ENCODE results near the gene PSKH1. TPM values are rescaled to one million over a fixed set of nuclear protein-coding genes. Genes with fewer than 3 reads are reported as not detected.

The PSKH1 gene
- total RNA-seq, 1 donor from 2014 or later, result 22.1 TPM

DNA sequence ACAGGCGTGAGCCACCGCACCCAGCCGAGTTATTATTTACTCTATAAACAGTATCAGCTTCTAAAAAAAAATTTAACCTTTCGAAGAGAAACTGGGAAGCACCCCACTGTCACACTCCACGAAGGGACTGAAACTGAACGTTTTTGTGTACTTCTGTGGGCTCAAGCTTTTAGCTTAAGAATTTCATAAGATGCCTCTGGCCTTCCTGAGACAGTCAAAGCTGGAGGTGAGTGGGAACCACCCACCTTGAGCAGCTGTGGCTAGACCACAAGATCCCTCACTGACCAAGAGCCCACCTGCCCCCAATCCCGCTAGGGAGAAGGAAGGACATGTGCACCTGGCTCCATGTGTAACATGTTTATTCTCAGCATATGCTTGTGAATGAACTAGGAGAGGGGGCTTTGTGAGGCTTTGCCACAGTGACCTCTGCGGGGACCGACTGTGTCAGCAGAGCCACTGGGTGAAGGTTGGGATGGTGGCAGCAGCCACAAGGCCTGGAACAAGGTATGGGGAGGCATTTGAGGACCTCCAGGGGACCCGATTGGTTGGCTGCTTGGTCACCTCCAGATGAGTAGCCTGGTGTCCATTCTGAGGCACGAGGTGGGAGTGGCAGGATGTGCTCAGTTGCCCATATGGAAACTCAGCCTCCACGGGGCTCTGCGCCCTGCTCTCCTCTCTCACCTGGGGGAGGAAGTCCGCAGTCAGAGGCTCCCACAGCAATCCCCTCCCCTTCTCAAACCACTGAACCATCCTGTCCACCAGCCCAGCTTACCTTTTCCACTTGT, 82.5 kb downstream of the PSKH1 start:
- intact Hi-C loops (cut with micrococcal nuclease), result no loop called here

DNA sequence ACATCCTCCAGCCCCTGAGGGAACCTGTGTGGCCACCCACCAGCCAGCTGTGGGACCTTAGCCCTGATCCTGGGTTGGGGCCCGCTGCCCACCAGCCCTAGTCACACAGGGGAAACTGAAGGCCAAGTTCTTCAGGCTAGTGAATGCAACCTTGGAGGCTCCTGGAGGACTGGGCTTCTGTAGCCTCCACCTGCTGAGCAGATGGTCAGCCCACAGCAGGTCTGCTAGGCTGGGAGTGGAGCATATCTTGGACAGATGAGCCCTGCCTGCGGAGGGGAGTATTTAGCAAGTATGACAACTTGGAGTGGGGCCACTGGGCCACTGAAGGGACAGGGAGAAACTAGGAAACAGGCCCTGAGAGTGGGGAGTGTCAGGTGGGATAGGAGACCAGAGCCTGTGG, 83.2 kb downstream of the PSKH1 start:
- intact Hi-C loops (cut with micrococcal nuclease), result no loop called here

DNA sequence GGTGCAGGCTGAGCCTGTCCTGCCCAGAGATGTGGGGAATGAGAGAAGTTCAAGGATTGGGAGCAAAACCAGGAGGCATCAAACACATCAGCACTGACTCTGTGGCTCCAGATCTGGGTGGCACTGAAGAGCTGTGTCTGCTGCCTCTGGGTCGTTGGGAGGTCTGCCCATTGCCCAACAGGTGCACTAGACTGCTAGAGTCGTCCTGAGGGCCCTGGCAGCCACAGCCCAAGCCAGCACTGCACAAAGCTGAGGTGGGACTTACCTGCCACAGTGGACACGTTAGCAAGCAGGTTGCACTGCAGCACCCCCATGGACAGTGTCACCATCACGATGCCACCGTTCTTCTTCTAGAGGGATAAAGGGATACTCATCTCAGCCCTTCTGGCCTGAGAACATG, 84.0 kb downstream of the PSKH1 start:
- intact Hi-C loops (cut with micrococcal nuclease), result no loop called here

DNA sequence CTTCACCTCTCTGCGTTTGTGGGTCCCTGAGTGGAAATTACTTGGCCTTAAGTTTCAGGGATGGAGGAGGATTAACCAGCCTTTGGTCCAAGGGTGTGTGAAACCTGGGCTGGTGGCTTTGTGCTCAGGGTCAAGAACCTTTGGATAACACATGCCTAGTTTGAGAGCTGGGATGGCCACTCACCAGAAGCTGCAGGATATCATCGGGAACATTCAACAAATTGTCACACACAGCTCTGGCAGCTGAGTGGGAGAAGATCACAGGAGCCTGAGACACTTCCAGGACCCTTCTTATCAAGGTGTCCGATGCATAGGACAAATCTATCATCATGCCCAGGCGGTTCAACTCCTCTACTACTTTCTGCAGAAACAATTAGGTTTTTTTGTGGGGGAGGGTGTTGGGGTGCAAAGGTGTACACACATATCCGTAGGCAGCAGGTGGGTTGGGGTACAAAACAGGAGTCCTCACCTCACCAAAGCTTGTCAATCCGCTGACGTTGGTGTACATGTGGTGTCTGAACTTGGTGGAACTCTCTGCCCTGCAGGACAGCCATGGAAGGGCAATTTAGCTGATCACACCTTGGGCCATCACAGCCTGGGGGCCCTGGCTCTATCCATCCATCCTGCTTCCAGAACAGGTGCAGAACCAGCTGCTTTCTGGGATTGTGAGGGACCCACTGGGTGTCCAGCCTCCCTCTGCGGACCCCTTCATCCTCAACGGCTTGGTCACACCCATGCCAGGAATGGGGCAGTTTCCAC, 84.6 kb downstream of the PSKH1 start:
- intact Hi-C loops (cut with micrococcal nuclease), result no loop called here

Other genes with a start within 250 kb of the PSKH1 start
- gene CARMIL2, start 248.1 kb upstream of the PSKH1 start, total RNA-seq, result 178 and 195 TPM in 2 replicates
- 39.1 and 41.1 TPM in 2 replicates for gene ACD, start 233.0 kb upstream of the PSKH1 start, total RNA-seq
- 10.1 TPM in 2 replicates for gene PARD6A, start 232.3 kb upstream of the PSKH1 start, total RNA-seq
- gene ENKD1, start 226.5 kb upstream of the PSKH1 start, total RNA-seq, result 5.1 and 6.8 TPM in 2 replicates
- 0.95 and 1.9 TPM in 2 replicates for gene C16orf86, start 226.4 kb upstream of the PSKH1 start, total RNA-seq
- 12.1 and 14.2 TPM in 2 replicates for gene GFOD2, start 173.9 kb upstream of the PSKH1 start, total RNA-seq
- gene RANBP10, start 86.7 kb upstream of the PSKH1 start, total RNA-seq, result 22.7 and 23.2 TPM in 2 replicates
- gene TSNAXIP1, start 86.4 kb upstream of the PSKH1 start, total RNA-seq, result 0.36 and 0.73 TPM in 2 replicates
- 44.3 and 45.8 TPM in 2 replicates for gene THAP11, start 50.9 kb upstream of the PSKH1 start, total RNA-seq
- gene NUTF2, start 46.3 kb upstream of the PSKH1 start, total RNA-seq, result 138 and 143 TPM in 2 replicates
- 54.2 and 54.4 TPM in 2 replicates for gene CENPT, start 45.6 kb upstream of the PSKH1 start, total RNA-seq
- 106 and 112 TPM in 2 replicates for gene EDC4, start 20.2 kb upstream of the PSKH1 start, total RNA-seq
- 0.61 and 0.84 TPM in 2 replicates for gene NRN1L, start 8.4 kb upstream of the PSKH1 start, total RNA-seq
- gene CTRL, start 38.6 kb downstream of the PSKH1 start, total RNA-seq, result 9.6 and 11.9 TPM in 2 replicates
- gene PSMB10, start 43.6 kb downstream of the PSKH1 start, total RNA-seq, result 335 and 352 TPM in 2 replicates
- gene LCAT, start 50.9 kb downstream of the PSKH1 start, total RNA-seq, result 16.8 and 20.5 TPM in 2 replicates
- 40.2 and 41.9 TPM in 2 replicates for gene SLC12A4, start 75.4 kb downstream of the PSKH1 start, total RNA-seq
- gene DPEP3, start 87.2 kb downstream of the PSKH1 start, total RNA-seq, result 0.14 TPM in 1 of 2 replicates, not detected in the other
- gene DPEP2, start 106.2 kb downstream of the PSKH1 start, total RNA-seq, result 14.8 and 16.8 TPM in 2 replicates
- gene DPEP2NB, start 122.7 kb downstream of the PSKH1 start, total RNA-seq, result not detected in 2 replicates
- gene DDX28, start 130.0 kb downstream of the PSKH1 start, total RNA-seq, result 14.5 and 16.5 TPM in 2 replicates
- 23.8 and 25.0 TPM in 2 replicates for gene DUS2, start 130.0 kb downstream of the PSKH1 start, total RNA-seq
- 203 and 205 TPM in 2 replicates for gene NFATC3, start 192.1 kb downstream of the PSKH1 start, total RNA-seq

All from T-helper 2 cell treated with Interferon-gamma antibody and Interleukin-4, amounts not matched to agents 100 ng/mL and 5 ng/mL, for 36 hours (primary cell).